T-helper 2 cell (primary cell): ENCODE results near the gene PAXX.
"Not testable (repeated sequence)": the region's sequence is repeated elsewhere in the genome, so short reads cannot be mapped to it uniquely, and the experiment has no call there.

Experiments used
- DNase-seq, 5 experiments: peaks; one replicate each; pipeline versions ENCODE4 v3.0.0 to v3.0.0-alpha.2; 2012 to 2022

The PAXX gene

GRCh38 chr9:136983167-136983566 lies 9.1 kb upstream of the PAXX start:
- DNase-seq, result no peak

- no peak for DNase-seq
Observed at GRCh38 chr9:136983656-136984314, 8.4 kb upstream of the PAXX start.

- no peak for DNase-seq
Observed at GRCh38 chr9:136984464-136985026, 7.7 kb upstream of the PAXX start.

GRCh38 chr9:136985027-136985602 lies 7.1 kb upstream of the PAXX start:
- no peak for DNase-seq

- DNase-seq, result no peak
Observed at GRCh38 chr9:136985853-136986252, 6.4 kb upstream of the PAXX start.

GRCh38 chr9:136988872-136989271 lies 3.4 kb upstream of the PAXX start:
- DNase-seq, result no peak

- no peak for DNase-seq
Observed at GRCh38 chr9:136990242-136990911, 1.8 kb upstream of the PAXX start.

- no peak for DNase-seq
Observed at GRCh38 chr9:136992819-136993369, 672 bp downstream of the PAXX start.

- DNase-seq, result no peak
Observed at GRCh38 chr9:136994180-136994887, 2.1 kb downstream of the PAXX start.

GRCh38 chr9:136994888-136995230 lies 2.6 kb downstream of the PAXX start:
- DNase-seq, result no peak

- no peak for DNase-seq
Observed at GRCh38 chr9:136995362-136995761, 3.1 kb downstream of the PAXX start.

- DNase-seq, result no peak
Observed at GRCh38 chr9:136995772-136996311, 3.6 kb downstream of the PAXX start.

GRCh38 chr9:136996361-136997292 lies 4.4 kb downstream of the PAXX start, which contains the start of gene CLIC3:
CLIC3 (minus strand) TSS chr9:136996568; CDS start chr9:136996543, 25 bp downstream.
- peak in 2 of 5 experiments; percentile 46 to 87 for DNase-seq

- peak in 1 of 5 experiments; percentile 56 for DNase-seq
Observed at GRCh38 chr9:136997371-136997770, 5.1 kb downstream of the PAXX start.

GRCh38 chr9:136997830-136998234 lies 5.6 kb downstream of the PAXX start:
- peak in 2 of 5 experiments; percentile 38 to 80 for DNase-seq

GRCh38 chr9:137000177-137000930 lies 8.1 kb downstream of the PAXX start:
- DNase-seq, result peak in 2 of 5 experiments; percentile 72 to 79

GRCh38 chr9:137001857-137002645 lies 9.8 kb downstream of the PAXX start:
- no peak for DNase-seq

GRCh38 chr9:137002646-137003041 lies 10.4 kb downstream of the PAXX start:
- no peak for DNase-seq

- DNase-seq, result not testable (repeated sequence)
Observed at GRCh38 chr9:137004285-137004684, 12.1 kb downstream of the PAXX start.
